ENCODE measurements around the gene F8A1.
"Not testable (repeated sequence)": the region's sequence is repeated elsewhere in the genome, so short reads cannot be mapped to it uniquely, and the experiment has no call there.

Gene F8A1

GRCh38 chrX:154890990-154891639 lies 5.0 kb downstream of the F8A1 start:
- no peak overlapping the region for H3K4me3 ChIP-seq (ENCODE audit: low read depth, low read length)
- no peaks in the 10 kb centered on the region for H3K36me3 ChIP-seq (replicated peaks)
- in situ Hi-C loops (cut with HindIII; ENCODE audit: low pct_ligation_motif_present, low sequenced_read_pairs): no loop called here
- no peak for TF ChIP-seq CTCF (IDR thresholded peaks at IDR 0.05; ENCODE audit: low read depth, low read length, missing control alignments)
- no peak for DNase-seq
- no peak overlapping the region for H3K27ac ChIP-seq
- H3K27me3 ChIP-seq (replicated peaks): no peaks in the 10 kb centered on the region

GRCh38 chrX:154892296-154892695 lies 6.1 kb downstream of the F8A1 start:
- Histone ChIP-seq H3K27ac (no peak overlapping the region), H3K4me3 (ENCODE audit: low read depth, low read length) (no peak overlapping the region), H3K27me3 (replicated peaks) (no peaks in the 10 kb centered on the region), H3K36me3 (replicated peaks) (no peaks in the 10 kb centered on the region)
- no peak for DNase-seq
- TF ChIP-seq CTCF (IDR thresholded peaks at IDR 0.05; ENCODE audit: low read depth, low read length, missing control alignments): no peak
- in situ Hi-C loops (cut with HindIII; ENCODE audit: low pct_ligation_motif_present, low sequenced_read_pairs): no loop called here

GRCh38 chrX:154900323-154900722 lies 14.2 kb downstream of the F8A1 start:
- Histone ChIP-seq H3K36me3 (replicated peaks) (no peaks in the 10 kb centered on the region), H3K27ac (no peak overlapping the region), H3K4me3 (ENCODE audit: low read depth, low read length) (no peak overlapping the region), H3K27me3 (replicated peaks) (no peaks in the 10 kb centered on the region)
- in situ Hi-C loops (cut with HindIII; ENCODE audit: low pct_ligation_motif_present, low sequenced_read_pairs): no loop called here
- no peak for DNase-seq
- no peak for TF ChIP-seq CTCF (IDR thresholded peaks at IDR 0.05; ENCODE audit: low read depth, low read length, missing control alignments)

GRCh38 chrX:154902408-154902807 lies 16.3 kb downstream of the F8A1 start:
- Histone ChIP-seq H3K4me3 (ENCODE audit: low read depth, low read length) (no peak overlapping the region), H3K27ac (no peak overlapping the region), H3K36me3 (replicated peaks) (no peaks in the 10 kb centered on the region), H3K27me3 (replicated peaks) (no peaks in the 10 kb centered on the region)
- TF ChIP-seq CTCF (IDR thresholded peaks at IDR 0.05; ENCODE audit: low read depth, low read length, missing control alignments): no peak
- in situ Hi-C loops (cut with HindIII; ENCODE audit: low pct_ligation_motif_present, low sequenced_read_pairs): no loop called here
- no peak for DNase-seq

- no peaks in the 10 kb centered on the region for H3K27me3 ChIP-seq (replicated peaks)
- TF ChIP-seq CTCF (IDR thresholded peaks at IDR 0.05; ENCODE audit: low read depth, low read length, missing control alignments): no peak
- DNase-seq: no peak
- in situ Hi-C loops (cut with HindIII; ENCODE audit: low pct_ligation_motif_present, low sequenced_read_pairs): no loop called here
- H3K4me3 ChIP-seq (ENCODE audit: low read depth, low read length): no peak overlapping the region
- H3K27ac ChIP-seq: no peak overlapping the region
- no peaks in the 10 kb centered on the region for H3K36me3 ChIP-seq (replicated peaks)
These were observed 22.7 kb downstream of the F8A1 start for GRCh38 chrX:154908821-154909220.

GRCh38 chrX:154910048-154910447 lies 23.9 kb downstream of the F8A1 start:
- in situ Hi-C loops (cut with HindIII; ENCODE audit: low pct_ligation_motif_present, low sequenced_read_pairs); H3K27me3 ChIP-seq (replicated peaks): not testable (repeated sequence)

GRCh38 chrX:154910528-154910927 lies 24.4 kb downstream of the F8A1 start:
- in situ Hi-C loops (cut with HindIII; ENCODE audit: low pct_ligation_motif_present, low sequenced_read_pairs): not testable (repeated sequence)

More at GRCh38 chrX:154910048-154910447, 23.9 kb downstream of the F8A1 start:
- DNase-seq; H3K27ac ChIP-seq; H3K4me3 ChIP-seq (ENCODE audit: low read depth, low read length); H3K36me3 ChIP-seq (replicated peaks): not testable (repeated sequence)

More at GRCh38 chrX:154910528-154910927, 24.4 kb downstream of the F8A1 start:
- DNase-seq; H3K36me3 ChIP-seq (replicated peaks); H3K4me3 ChIP-seq (ENCODE audit: low read depth, low read length); H3K27me3 ChIP-seq (replicated peaks); H3K27ac ChIP-seq: not testable (repeated sequence)

Measured in brain microvascular endothelial cell (primary cell).